GM19238 (cell line): ENCODE results near the gene OR8B12.
"Not testable (repeated sequence)": the region's sequence is repeated elsewhere in the genome, so short reads cannot be mapped to it uniquely, and the experiment has no call there.

Experiments
- DNase-seq: peaks from one replicate; pipeline ENCODE4 v3.0.0; 2011; ENCODE audit warnings: low spot score; ENCODE audit not compliant: insufficient read length

OR8B12 gene

GRCh38 chr11:124533626-124534025 is 9.8 kb downstream of the OR8B12 start:
- DNase-seq = no peak

GRCh38 chr11:124520550-124520854 is 23.0 kb downstream of the OR8B12 start:
- DNase-seq = no peak

GRCh38 chr11:124519850-124520549 is 23.5 kb downstream of the OR8B12 start:
- DNase-seq = no peak

- no peak for DNase-seq
Measured at GRCh38 chr11:124518989-124519451, 24.4 kb downstream of the OR8B12 start.

GRCh38 chr11:124517314-124517713 is 26.1 kb downstream of the OR8B12 start:
- no peak for DNase-seq

- DNase-seq = not testable (repeated sequence)
Measured at GRCh38 chr11:124514675-124515074, 28.8 kb downstream of the OR8B12 start.

- no peak for DNase-seq
Measured at GRCh38 chr11:124514131-124514530, 29.3 kb downstream of the OR8B12 start.

GRCh38 chr11:124511745-124512144 is 31.7 kb downstream of the OR8B12 start:
- DNase-seq = no peak

- DNase-seq = no peak
Measured at GRCh38 chr11:124510279-124510678, 33.2 kb downstream of the OR8B12 start.

GRCh38 chr11:124499711-124500110 is 43.7 kb downstream of the OR8B12 start:
- DNase-seq = no peak

- DNase-seq = no peak
Measured at GRCh38 chr11:124493016-124493655, 50.3 kb downstream of the OR8B12 start.
